Coronary artery (tissue), 2 donors: Measurements from ENCODE around the gene CLDN14.

Experiments used
- DNase-seq: peaks from one replicate; pipeline ENCODE4 v3.0.0-alpha.2; 2017; ENCODE audit warnings: low spot score
- H3K27ac ChIP-seq, 2 donors: fragments of 200-600 bp; sonication (generic); one replicate each; pipeline ENCODE4 v1.5.1; 2016 to 2019
- H3K4me3 ChIP-seq: fragments of 200-600 bp; sonication (generic); 2 replicates; pipeline ENCODE4 v1.5.1; 2016; ENCODE audit warnings: mild to moderate bottlenecking, moderate library complexity
- CTCF ChIP-seq: fragments of 200-600 bp; sonication (generic); IDR thresholded peaks from one replicate; pipeline ENCODE4 v1.5.1; 2019; ENCODE audit warnings: antibody characterized with exemption

CLDN14 gene

GRCh38 chr21:36510911-36511310, 31.0 kb upstream of the CLDN14 start:
- no peak for TF ChIP-seq CTCF

GRCh38 chr21:36509973-36510664, 30.2 kb upstream of the CLDN14 start:
- Histone ChIP-seq H3K27ac (no peak overlapping the region), H3K4me3 (no peak overlapping the region)
- no peak for TF ChIP-seq CTCF
- no peak for DNase-seq

More at GRCh38 chr21:36510911-36511310, 31.0 kb upstream of the CLDN14 start:
- Histone ChIP-seq H3K4me3 (no peak overlapping the region), H3K27ac (no peak overlapping the region)
- no peak for DNase-seq

- TF ChIP-seq CTCF: no peak
- H3K4me3 ChIP-seq: no peak overlapping the region
- H3K27ac ChIP-seq: no peak overlapping the region
- DNase-seq: no peak
These were observed 29.0 kb upstream of the CLDN14 start for GRCh38 chr21:36508948-36509347.

- DNase-seq: no peak
- TF ChIP-seq CTCF: no peak
- Histone ChIP-seq H3K27ac (no peak overlapping the region), H3K4me3 (no peak overlapping the region)
These were observed 27.6 kb upstream of the CLDN14 start for GRCh38 chr21:36507397-36508018.

- TF ChIP-seq CTCF: no peak
- no peak for DNase-seq
- Histone ChIP-seq H3K27ac (no peak overlapping the region), H3K4me3 (no peak overlapping the region)
These were observed 26.6 kb upstream of the CLDN14 start for GRCh38 chr21:36506482-36506881.

GRCh38 chr21:36504067-36505058, 24.4 kb upstream of the CLDN14 start:
- peak; percentile 87 for TF ChIP-seq CTCF
- H3K27ac ChIP-seq: no peak overlapping the region
- no peak for DNase-seq
- H3K4me3 ChIP-seq: no peak overlapping the region
